HFFc6 (cell line): Measurements from ENCODE around the gene COL23A1. TPM values are rescaled to one million over a fixed set of nuclear protein-coding genes. Genes with fewer than 3 reads are reported as not detected.

Experiments used
- DNase-seq: peaks from one replicate; pipeline ENCODE4 v3.0.0-alpha.2; 2018
- H3K27ac Mint-ChIP-seq: 2 replicates; pipeline ENCODE4 v1.8.0; 2020; ENCODE audit warnings: mild to moderate bottlenecking, mixed read lengths
- H3K27me3 Mint-ChIP-seq: 2 replicates; pipeline ENCODE4 v1.8.0; 2021; ENCODE audit warnings: mild to moderate bottlenecking, moderate library complexity, mixed read lengths; ENCODE audit not compliant: insufficient read depth
- H3K36me3 Mint-ChIP-seq: 2 replicates; pipeline ENCODE4 v1.8.0; 2021; ENCODE audit warnings: low read depth, mixed read lengths
- H3K4me1 Mint-ChIP-seq: 2 replicates; pipeline ENCODE4 v1.8.0; 2020; ENCODE audit warnings: low read depth, mixed read lengths
- H3K4me3 Mint-ChIP-seq: 2 replicates; pipeline ENCODE4 v1.8.0; 2020; ENCODE audit warnings: mild to moderate bottlenecking, moderate library complexity, mixed read lengths
- H3K9me3 Mint-ChIP-seq: 2 replicates; pipeline ENCODE4 v1.8.0; 2020; ENCODE audit warnings: mild to moderate bottlenecking, mixed read lengths
- CTCF ChIP-seq: fragments of 200-600 bp; sonication (generic); IDR thresholded peaks from 2 replicates; pipeline ENCODE4 v1.5.0; 2021; ENCODE audit warnings: antibody characterized with exemption, mild to moderate bottlenecking
- total RNA-seq, 6 experiments: library from RNA; stranded (reverse); fragmentation: NEBNext Ultra II Directional; extraction: Animal tissue kit (Norgen Biotek cat#: 25700); gene quantifications; 2 replicates in 1 of 6; 3 replicates in 5 of 6; pipeline ENCODE4 v1.2.3, GENCODE V29; 2021

Gene COL23A1
- total RNA-seq, 6 experiments from 2014 or later: not detected

- H3K4me1 Mint-ChIP-seq: no peaks in the 10 kb centered on the region
- H3K9me3 Mint-ChIP-seq: peaks cover 36% of the 10 kb centered on the region
- peaks cover 3% of the 10 kb centered on the region for H3K27me3 Mint-ChIP-seq
These were observed 277.3 kb downstream of the COL23A1 start for GRCh38 chr5:178312880-178313282.

GRCh38 chr5:178310130-178310865, 279.9 kb downstream of the COL23A1 start:
- no peak overlapping the region for H3K4me3 Mint-ChIP-seq
- 0 out of 2 replicates have a peak, but pooled peaks cover 6% of the 10 kb centered on the region for H3K36me3 Mint-ChIP-seq
- H3K4me1 Mint-ChIP-seq: no peaks in the 10 kb centered on the region
- H3K27ac Mint-ChIP-seq: no peak overlapping the region
- DNase-seq: no peak
- no peak for TF ChIP-seq CTCF
- no peaks in the 10 kb centered on the region; the same call in none of the 2 replicates for H3K27me3 Mint-ChIP-seq
- H3K9me3 Mint-ChIP-seq: peaks cover 45% of the 10 kb centered on the region

More at GRCh38 chr5:178312880-178313282, 277.3 kb downstream of the COL23A1 start:
- TF ChIP-seq CTCF: no peak
- DNase-seq: no peak
- H3K27ac Mint-ChIP-seq: no peak overlapping the region
- no peak overlapping the region for H3K4me3 Mint-ChIP-seq
- H3K36me3 Mint-ChIP-seq: 0 out of 2 replicates have a peak, but pooled peaks cover 6% of the 10 kb centered on the region

- no peak for DNase-seq
- H3K4me3 Mint-ChIP-seq: no peak overlapping the region
These were observed 280.8 kb downstream of the COL23A1 start for GRCh38 chr5:178309271-178310013.

GRCh38 chr5:178308541-178309092, 281.6 kb downstream of the COL23A1 start:
- H3K27ac Mint-ChIP-seq: no peak overlapping the region

More at GRCh38 chr5:178309271-178310013, 280.8 kb downstream of the COL23A1 start:
- Mint-ChIP-seq H3K27ac (no peak overlapping the region), H3K4me1 (no peaks in the 10 kb centered on the region), H3K27me3 (no peaks in the 10 kb centered on the region; the same call in none of the 2 replicates), H3K36me3 (0 out of 2 replicates have a peak, but pooled peaks cover 6% of the 10 kb centered on the region), H3K9me3 (peaks cover 51% of the 10 kb centered on the region)
- TF ChIP-seq CTCF: no peak

More at GRCh38 chr5:178308541-178309092, 281.6 kb downstream of the COL23A1 start:
- DNase-seq: no peak
- 0 out of 2 replicates have a peak, but pooled peaks cover 6% of the 10 kb centered on the region for H3K36me3 Mint-ChIP-seq
- H3K27me3 Mint-ChIP-seq: no peaks in the 10 kb centered on the region; the same call in none of the 2 replicates
- no peaks in the 10 kb centered on the region for H3K4me1 Mint-ChIP-seq
- no peak overlapping the region for H3K4me3 Mint-ChIP-seq
- TF ChIP-seq CTCF: no peak
- peaks cover 51% of the 10 kb centered on the region for H3K9me3 Mint-ChIP-seq
